Mucosa of descending colon (tissue), 3 donors: ENCODE results near the gene NOL3. TPM values are rescaled to one million over a fixed set of nuclear protein-coding genes. Genes with fewer than 3 reads are reported as not detected.

Source experiments
- ATAC-seq: fragments of 200-7000 bp; cut with Tn5 transposase; one replicate; pipeline ENCODE4 v1.9.1; 2020; ENCODE audit warnings: mild to moderate bottlenecking, moderate library complexity
- DNase-seq, 3 donors: peaks; one replicate each; pipeline ENCODE4 v3.0.0-alpha.2; 2020
- H3K36me3 ChIP-seq: fragments of 200-600 bp; one replicate; pipeline ENCODE4 v1.8.0; 2021; ENCODE audit warnings: low read depth, mild to moderate bottlenecking
- H3K4me1 ChIP-seq: fragments of 200-600 bp; one replicate; pipeline ENCODE4 v1.8.0; 2021; ENCODE audit warnings: low read depth, mild to moderate bottlenecking
- H3K4me3 ChIP-seq: fragments of 200-600 bp; one replicate; pipeline ENCODE4 v1.8.0; 2021; ENCODE audit warnings: mild to moderate bottlenecking
- H3K9me3 ChIP-seq: fragments of 200-600 bp; one replicate; pipeline ENCODE4 v1.8.0; 2021; ENCODE audit warnings: mild to moderate bottlenecking
- CTCF ChIP-seq: fragments of 200-600 bp; IDR thresholded peaks from one replicate; pipeline ENCODE4 v1.8.0; 2022; ENCODE audit warnings: antibody characterized with exemption, mild to moderate bottlenecking
- intact Hi-C, 2 donors: fragments of 100-400 bp; cut with DNase I in 1 of 2; cut with micrococcal nuclease in 1 of 2; formaldehyde crosslinking; loops; one replicate each; pipeline versions ENCODE4 v1.11.0 to v1.11.1; 2022; cut with DNase I, micrococcal nuclease
- total RNA-seq, 3 donors: library from RNA; stranded (reverse); fragmentation: NEBNext Ultra II Directional in 2 of 3; extraction: Animal tissue kit (Norgen Biotek cat#: 25700) in 2 of 3; gene quantifications; one replicate each; pipeline versions ENCODE4 v1.2.1 to v1.2.4, GENCODE V29; 2021 to 2023
- donor health status: DM: no; HTN: no; CAD: no; lungs with moderate emphysema.
- donor health status: DM: no; HTN: no; CAD: no.
- donor health status: DM: no; HTN: yes; CAD: no.

NOL3 gene
- total RNA-seq, 3 donors from 2014 or later, result 23.5 to 35.9 (median 32.0) TPM

GRCh38 chr16:67161595-67162058 is 8.7 kb upstream of the NOL3 start:
- H3K4me1 ChIP-seq, result peaks cover 50% of the 10 kb centered on the region
- TF ChIP-seq CTCF, result no peak

GRCh38 chr16:67162506-67163163 is 7.7 kb upstream of the NOL3 start:
- TF ChIP-seq CTCF, result no peak
- H3K4me1 ChIP-seq, result peaks cover 44% of the 10 kb centered on the region
- no peak for ATAC-seq
- no peaks in the 10 kb centered on the region for H3K36me3 ChIP-seq
- intact Hi-C loops, result no loop called here
- DNase-seq, result peak in 1 of 3 donors; percentile 14
- H3K9me3 ChIP-seq, result no peaks in the 10 kb centered on the region
- H3K4me3 ChIP-seq, result no peak overlapping the region

More at GRCh38 chr16:67161595-67162058, 8.7 kb upstream of the NOL3 start:
- intact Hi-C loops, result no loop called here
- no peak for ATAC-seq
- H3K36me3 ChIP-seq, result no peaks in the 10 kb centered on the region
- H3K9me3 ChIP-seq, result no peaks in the 10 kb centered on the region
- H3K4me3 ChIP-seq, result no peak overlapping the region
- peak in 2 of 3 donors; percentile 19 to 70 for DNase-seq

- no peak overlapping the region for H3K4me3 ChIP-seq
- no peak for TF ChIP-seq CTCF
- no peaks in the 10 kb centered on the region for H3K9me3 ChIP-seq
- ATAC-seq, result no peak
- H3K4me1 ChIP-seq, result peaks cover 44% of the 10 kb centered on the region
- DNase-seq, result peak; percentile 35 to 70 (median 60)
- no peaks in the 10 kb centered on the region for H3K36me3 ChIP-seq
- intact Hi-C loops, result no loop called here
Observed at GRCh38 chr16:67163164-67163998, 7.0 kb upstream of the NOL3 start.

- intact Hi-C loops, result no loop called here
- Histone ChIP-seq H3K36me3 (no peaks in the 10 kb centered on the region), H3K4me3 (no peak overlapping the region), H3K9me3 (no peaks in the 10 kb centered on the region), H3K4me1 (peaks cover 45% of the 10 kb centered on the region)
- TF ChIP-seq CTCF, result no peak
- ATAC-seq, result no peak
- DNase-seq, result no peak
Observed at GRCh38 chr16:67163999-67164558, 6.3 kb upstream of the NOL3 start.

GRCh38 chr16:67164599-67165061 is 5.7 kb upstream of the NOL3 start, which contains the start of gene HSF4:
Gene HSF4 (plus strand): TSS chr16:67164745. CDS start chr16:67164812, 67 bp downstream.
- TF ChIP-seq CTCF, result no peak
- Histone ChIP-seq H3K36me3 (no peaks in the 10 kb centered on the region), H3K4me1 (peaks cover 50% of the 10 kb centered on the region), H3K9me3 (no peaks in the 10 kb centered on the region), H3K4me3 (no peak within 1 kb of the TSS)
- peak; percentile 50 for ATAC-seq
- peak; percentile 74 to 84 (median 74) for DNase-seq
- intact Hi-C loops, result no loop called here
